ENCODE measurements around the gene BABAM2.

GRCh38 chr2:28094739-28095138 is 204.2 kb downstream of the BABAM2 start:
- TF ChIP-seq ZHX1 (conservative IDR thresholded peaks at IDR 0.05; ENCODE audit: low read length) (no peak), CTCF (IDR thresholded peaks at IDR 0.05 in 2 of 3, conservative IDR thresholded peaks at IDR 0.05 in 1 of 3; ENCODE audit: insufficient read depth in 2 of 3, low read depth in 1 of 3, low read length in 3 of 3) (no peak)
